ENCODE measurements around the gene CES4A. TPM values are rescaled to one million over a fixed set of nuclear protein-coding genes. Genes with fewer than 3 reads are reported as not detected.

Gene CES4A
- total RNA-seq, 2 donors from 2014 or later: 5.9 to 7.8 TPM

GRCh38 chr16:67016681-67017420, 28.5 kb downstream of the CES4A start:
- no peak for TF ChIP-seq CTCF (IDR thresholded peaks at IDR 0.05)
- Histone ChIP-seq H3K4me1 (peaks cover 4% of the 10 kb centered on the region), H3K36me3 (no peaks in the 10 kb centered on the region), H3K4me3 (no peak overlapping the region), H3K9ac (ENCODE audit: low read depth in 2 of 2, low read length in 2 of 2) (no peak overlapping the region), H3K27ac (no peak overlapping the region), H3K27me3 (peaks cover 11% of the 10 kb centered on the region), H3K9me3 (no peaks in the 10 kb centered on the region)
- DNase-seq: no peak
- intact Hi-C loops (cut with DNase I): loop anchor here (5.0 kb wide), 1 partner anchor 140 kb away; the partner anchor contains the start of genes FBXL8 and TRADD

- peaks cover 11% of the 10 kb centered on the region for H3K27me3 ChIP-seq
- DNase-seq: no peak
- H3K9ac ChIP-seq (ENCODE audit: low read depth in 2 of 2, low read length in 2 of 2): no peak overlapping the region
- H3K27ac ChIP-seq: no peak overlapping the region
- H3K36me3 ChIP-seq: no peaks in the 10 kb centered on the region
- intact Hi-C loops (cut with DNase I): loop anchor here (5.0 kb wide), 1 partner anchor 140 kb away; the partner anchor contains the start of genes FBXL8 and TRADD
- no peak for TF ChIP-seq CTCF (IDR thresholded peaks at IDR 0.05)
- H3K4me1 ChIP-seq: peaks cover 4% of the 10 kb centered on the region
- H3K9me3 ChIP-seq: no peaks in the 10 kb centered on the region
- no peak overlapping the region for H3K4me3 ChIP-seq
Measured at GRCh38 chr16:67017421-67017750, 29.0 kb downstream of the CES4A start.

GRCh38 chr16:67017810-67018488, 29.6 kb downstream of the CES4A start:
- no peak overlapping the region for H3K4me3 ChIP-seq
- DNase-seq: peak; percentile 91
- peak; percentile 76 for TF ChIP-seq CTCF (IDR thresholded peaks at IDR 0.05)
- H3K4me1 ChIP-seq: peaks cover 4% of the 10 kb centered on the region
- no peak overlapping the region for H3K9ac ChIP-seq (ENCODE audit: low read depth in 2 of 2, low read length in 2 of 2)
- H3K9me3 ChIP-seq: no peaks in the 10 kb centered on the region
- no peaks in the 10 kb centered on the region for H3K36me3 ChIP-seq
- no peak overlapping the region for H3K27ac ChIP-seq
- intact Hi-C loops (cut with DNase I): loop anchor here (5.0 kb wide), 1 partner anchor 139 kb away; the partner anchor contains the start of genes FBXL8 and TRADD
- peaks cover 11% of the 10 kb centered on the region for H3K27me3 ChIP-seq

- DNase-seq: peak; percentile 9
- Histone ChIP-seq H3K9ac (ENCODE audit: low read depth in 2 of 2, low read length in 2 of 2) (no peak overlapping the region), H3K4me1 (no peaks in the 10 kb centered on the region), H3K9me3 (no peaks in the 10 kb centered on the region), H3K4me3 (no peak overlapping the region), H3K36me3 (no peaks in the 10 kb centered on the region), H3K27me3 (peaks cover 5% of the 10 kb centered on the region), H3K27ac (no peak overlapping the region)
- intact Hi-C loops (cut with DNase I): loop anchor here (5.0 kb wide), 1 partner anchor 138 kb away; the partner anchor contains the start of genes FBXL8 and TRADD
- TF ChIP-seq CTCF (IDR thresholded peaks at IDR 0.05): no peak
Measured at GRCh38 chr16:67019171-67019570, 30.8 kb downstream of the CES4A start.

- TF ChIP-seq CTCF (IDR thresholded peaks at IDR 0.05): no peak
- Histone ChIP-seq H3K27me3 (no peaks in the 10 kb centered on the region), H3K9ac (ENCODE audit: low read depth in 2 of 2, low read length in 2 of 2) (no peak overlapping the region), H3K36me3 (no peaks in the 10 kb centered on the region), H3K4me3 (no peak overlapping the region), H3K27ac (no peak overlapping the region), H3K4me1 (no peaks in the 10 kb centered on the region), H3K9me3 (no peaks in the 10 kb centered on the region)
- intact Hi-C loops (cut with DNase I): no loop called here
- DNase-seq: no peak
Measured at GRCh38 chr16:67021321-67021720, 32.9 kb downstream of the CES4A start.

Measured in colonic mucosa (tissue), 4 donors.